Activated naive CD8-positive, alpha-beta T cell treated with anti-CD3 and anti-CD28 coated beads, Interleukin-2, amount 50 U/mL, for 24 hours (primary cell): ENCODE data around the gene TGM1.
A peak's percentile ranks its signal among the peaks of the same experiment; 100 is the strongest.
"Not testable (repeated sequence)": the region's sequence is repeated elsewhere in the genome, so short reads cannot be mapped to it uniquely, and the experiment has no call there.

Source experiments
- ATAC-seq: fragments of 150-1000 bp; cut with Tn5 transposase; one replicate; pipeline ENCODE4 v1.10.0; 2021
- DNase-seq: peaks from one replicate; pipeline ENCODE4 v3.0.0; 2021
- H3K27ac Mint-ChIP-seq: one replicate; pipeline ENCODE4 v1.8.0; 2021; ENCODE audit warnings: mild to moderate bottlenecking, mixed read lengths
- H3K27me3 Mint-ChIP-seq: one replicate; pipeline ENCODE4 v1.8.0; 2021; ENCODE audit warnings: mixed read lengths
- H3K36me3 Mint-ChIP-seq: one replicate; pipeline ENCODE4 v1.8.0; 2021; ENCODE audit warnings: low read depth, mixed read lengths
- H3K4me1 Mint-ChIP-seq: one replicate; pipeline ENCODE4 v1.8.0; 2021; ENCODE audit warnings: mixed read lengths
- H3K4me3 Mint-ChIP-seq: one replicate; pipeline ENCODE4 v1.8.0; 2021; ENCODE audit warnings: mild to moderate bottlenecking, moderate library complexity, mixed read lengths
- H3K9me3 Mint-ChIP-seq: one replicate; pipeline ENCODE4 v1.8.0; 2021; ENCODE audit warnings: mixed read lengths

TGM1 gene

DNA sequence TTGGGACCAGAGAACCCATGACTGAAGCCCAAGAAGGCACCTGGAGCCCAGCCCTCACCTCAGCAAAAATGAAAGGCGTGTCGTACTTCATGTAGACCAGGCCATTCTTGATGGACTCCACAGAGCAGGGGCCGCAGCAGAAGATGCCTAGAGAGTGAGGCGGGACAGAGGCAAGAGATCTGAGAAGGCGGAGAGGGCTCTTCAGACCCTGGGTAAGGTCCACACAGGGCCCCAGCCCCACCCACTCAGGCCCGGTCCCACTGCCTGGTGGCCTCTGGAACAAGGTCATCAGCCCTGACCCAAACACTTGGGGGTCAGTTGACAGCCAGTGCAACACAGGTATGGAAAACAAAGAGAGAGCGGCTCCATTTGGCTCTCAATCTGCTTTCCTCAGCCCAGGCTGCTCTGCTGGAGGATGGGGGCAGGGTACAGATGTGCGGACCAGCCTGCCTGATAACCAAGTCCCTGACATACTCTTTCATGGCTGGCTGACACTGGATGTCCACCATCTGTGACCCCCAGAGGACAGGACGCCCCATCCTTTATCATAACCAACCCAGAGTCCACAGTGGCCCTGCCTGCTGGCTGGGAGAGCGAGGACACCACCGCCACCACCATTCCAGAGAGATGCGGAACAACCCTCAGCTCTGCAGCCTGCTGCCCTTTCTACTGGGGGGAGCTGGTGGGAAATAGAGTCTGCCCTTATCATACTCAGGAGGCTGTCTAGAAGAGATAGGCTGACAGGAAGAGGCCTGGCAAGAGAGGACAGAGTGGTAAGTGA is 6.9 kb downstream of the TGM1 start:
- Mint-ChIP-seq H3K9me3 (no peaks in the 10 kb centered on the region), H3K4me3 (no peak overlapping the region), H3K27ac (no peak overlapping the region), H3K4me1 (peaks cover 5% of the 10 kb centered on the region), H3K27me3 (no peaks in the 10 kb centered on the region), H3K36me3 (peaks cover 1% of the 10 kb centered on the region)
- DNase-seq (no peak), ATAC-seq (no peak)

- no peak overlapping the region for H3K27ac Mint-ChIP-seq
- H3K4me3 Mint-ChIP-seq = no peak overlapping the region
- no peaks in the 10 kb centered on the region for H3K27me3 Mint-ChIP-seq
- no peaks in the 10 kb centered on the region for H3K36me3 Mint-ChIP-seq
- H3K4me1 Mint-ChIP-seq = peaks cover 6% of the 10 kb centered on the region
- DNase-seq = no peak
- H3K9me3 Mint-ChIP-seq = no peaks in the 10 kb centered on the region
- no peak for ATAC-seq
Measured at GRCh38 chr14:24255438-24255837, 7.5 kb downstream of the TGM1 start.

DNA sequence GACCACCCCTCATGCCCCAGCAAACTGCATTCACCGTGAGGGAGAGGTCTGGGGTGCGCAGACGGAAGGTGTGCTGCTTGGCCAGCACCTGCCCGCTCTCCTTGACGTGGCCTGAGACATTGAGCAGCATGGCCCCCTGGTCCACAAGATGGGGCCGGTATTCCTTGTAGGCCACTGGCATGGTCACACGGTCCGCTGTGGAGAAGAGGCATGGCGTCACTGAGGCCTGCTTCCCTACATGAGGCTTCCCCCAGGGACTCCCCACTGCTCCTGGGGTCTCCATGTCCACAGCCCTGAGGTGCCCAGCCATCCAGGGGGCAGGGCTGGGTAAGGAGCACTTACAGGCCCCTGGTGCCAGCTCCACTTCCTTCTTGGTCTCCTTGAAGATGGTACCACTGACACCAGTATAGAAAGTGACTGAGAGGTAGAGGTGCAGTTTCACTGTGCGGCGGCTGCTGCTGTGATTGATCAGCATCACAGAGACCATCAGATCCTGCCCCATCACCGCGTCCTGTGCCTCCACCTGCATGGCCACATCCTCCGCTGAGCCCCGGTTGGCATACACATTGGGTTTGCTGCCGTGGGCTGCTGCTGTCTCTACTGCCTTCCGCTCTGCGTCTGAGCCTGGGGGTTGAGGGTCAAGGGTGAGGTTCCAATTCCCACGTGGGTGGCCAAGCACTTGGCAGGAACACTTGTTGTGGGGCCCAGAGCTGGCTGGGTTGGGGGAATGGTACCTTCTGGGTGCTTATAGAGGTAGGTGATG is 8.2 kb downstream of the TGM1 start:
- ATAC-seq (no peak), DNase-seq (no peak)
- no peak overlapping the region for H3K27ac Mint-ChIP-seq
- no peaks in the 10 kb centered on the region for H3K36me3 Mint-ChIP-seq
- no peaks in the 10 kb centered on the region for H3K27me3 Mint-ChIP-seq
- peaks cover 10% of the 10 kb centered on the region for H3K4me1 Mint-ChIP-seq
- no peak overlapping the region for H3K4me3 Mint-ChIP-seq
- H3K9me3 Mint-ChIP-seq = no peaks in the 10 kb centered on the region

DNA sequence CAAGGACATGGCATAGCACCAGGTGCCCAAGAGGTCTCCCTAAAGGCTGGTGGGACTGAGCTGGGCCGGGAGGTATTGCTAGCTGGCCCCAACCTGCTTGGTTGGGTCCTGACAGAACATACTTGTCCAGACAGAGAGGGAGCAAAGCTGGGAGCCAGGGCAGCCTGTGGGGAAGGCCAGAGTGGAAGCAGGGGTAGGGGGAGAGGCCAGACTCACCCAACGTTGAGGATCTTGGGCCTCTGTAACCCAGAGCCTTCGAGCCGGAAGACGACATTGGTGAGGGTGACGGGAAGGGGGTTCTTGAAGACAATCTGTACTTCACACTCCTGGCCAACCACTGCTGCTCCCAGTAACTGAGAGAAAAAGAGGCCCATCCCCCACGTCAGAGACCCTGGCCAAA is 9.0 kb downstream of the TGM1 start:
- DNase-seq (no peak), ATAC-seq (no peak)
- no peak overlapping the region for H3K4me3 Mint-ChIP-seq
- H3K9me3 Mint-ChIP-seq = no peaks in the 10 kb centered on the region
- H3K4me1 Mint-ChIP-seq = peaks cover 13% of the 10 kb centered on the region
- no peaks in the 10 kb centered on the region for H3K27me3 Mint-ChIP-seq
- no peak overlapping the region for H3K27ac Mint-ChIP-seq
- H3K36me3 Mint-ChIP-seq = no peaks in the 10 kb centered on the region

GRCh38 chr14:24252289-24253124 is 10.5 kb downstream of the TGM1 start:
- Mint-ChIP-seq H3K27ac (no peak overlapping the region), H3K36me3 (no peaks in the 10 kb centered on the region), H3K4me3 (no peak overlapping the region), H3K9me3 (no peaks in the 10 kb centered on the region), H3K4me1 (peaks cover 24% of the 10 kb centered on the region), H3K27me3 (no peaks in the 10 kb centered on the region)
- DNase-seq (no peak), ATAC-seq (no peak)

DNA sequence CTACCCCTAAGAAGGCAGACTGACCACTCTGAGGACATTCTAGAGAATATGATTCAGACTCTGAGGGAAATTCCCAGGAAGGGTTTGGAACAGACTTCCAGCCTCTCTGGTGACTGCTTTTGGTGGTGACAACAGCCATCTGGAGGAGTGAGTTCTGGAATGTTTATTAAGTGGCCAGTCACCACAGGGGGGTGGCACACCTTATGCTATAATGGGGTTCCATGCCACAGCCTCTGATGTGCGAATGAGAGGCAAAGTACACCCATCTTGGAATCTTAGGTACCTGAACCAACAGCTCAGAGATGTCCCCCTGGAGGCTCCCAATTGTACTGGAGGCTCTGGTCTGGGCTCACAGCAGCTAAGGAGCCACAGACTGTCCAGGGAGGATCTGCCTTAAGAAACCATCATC is 11.1 kb downstream of the TGM1 start:
- H3K4me1 Mint-ChIP-seq = peaks cover 30% of the 10 kb centered on the region
- H3K9me3 Mint-ChIP-seq = no peaks in the 10 kb centered on the region
- no peaks in the 10 kb centered on the region for H3K36me3 Mint-ChIP-seq
- DNase-seq (no peak), ATAC-seq (no peak)
- H3K27me3 Mint-ChIP-seq = no peaks in the 10 kb centered on the region
- no peak overlapping the region for H3K27ac Mint-ChIP-seq
- H3K4me3 Mint-ChIP-seq = no peak overlapping the region

DNA sequence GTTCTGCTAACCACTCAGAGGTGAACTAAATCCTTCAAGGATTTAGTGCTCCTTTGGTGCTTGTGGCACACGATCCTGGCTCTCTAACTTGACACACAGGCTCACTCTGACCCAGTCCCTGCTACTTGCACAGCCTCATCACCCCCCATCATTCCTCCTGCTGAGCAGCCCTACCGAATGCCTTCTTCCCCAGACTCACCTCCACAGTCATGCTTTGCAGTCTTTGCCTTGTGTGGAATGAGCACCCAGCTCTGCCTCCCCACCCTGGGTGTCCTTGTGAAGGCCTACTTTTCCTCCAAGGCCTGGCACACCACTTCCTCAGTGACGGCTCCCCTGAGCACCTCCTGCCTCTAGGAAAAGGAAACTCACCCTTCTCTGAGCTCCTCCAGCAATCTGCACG is 12.6 kb downstream of the TGM1 start:
- Mint-ChIP-seq H3K27me3 (no peaks in the 10 kb centered on the region), H3K27ac (peak overlapping the region; percentile 9), H3K4me3 (no peak overlapping the region), H3K36me3 (no peaks in the 10 kb centered on the region), H3K4me1 (peaks cover 37% of the 10 kb centered on the region), H3K9me3 (no peaks in the 10 kb centered on the region)
- DNase-seq (no peak), ATAC-seq (no peak)

DNA sequence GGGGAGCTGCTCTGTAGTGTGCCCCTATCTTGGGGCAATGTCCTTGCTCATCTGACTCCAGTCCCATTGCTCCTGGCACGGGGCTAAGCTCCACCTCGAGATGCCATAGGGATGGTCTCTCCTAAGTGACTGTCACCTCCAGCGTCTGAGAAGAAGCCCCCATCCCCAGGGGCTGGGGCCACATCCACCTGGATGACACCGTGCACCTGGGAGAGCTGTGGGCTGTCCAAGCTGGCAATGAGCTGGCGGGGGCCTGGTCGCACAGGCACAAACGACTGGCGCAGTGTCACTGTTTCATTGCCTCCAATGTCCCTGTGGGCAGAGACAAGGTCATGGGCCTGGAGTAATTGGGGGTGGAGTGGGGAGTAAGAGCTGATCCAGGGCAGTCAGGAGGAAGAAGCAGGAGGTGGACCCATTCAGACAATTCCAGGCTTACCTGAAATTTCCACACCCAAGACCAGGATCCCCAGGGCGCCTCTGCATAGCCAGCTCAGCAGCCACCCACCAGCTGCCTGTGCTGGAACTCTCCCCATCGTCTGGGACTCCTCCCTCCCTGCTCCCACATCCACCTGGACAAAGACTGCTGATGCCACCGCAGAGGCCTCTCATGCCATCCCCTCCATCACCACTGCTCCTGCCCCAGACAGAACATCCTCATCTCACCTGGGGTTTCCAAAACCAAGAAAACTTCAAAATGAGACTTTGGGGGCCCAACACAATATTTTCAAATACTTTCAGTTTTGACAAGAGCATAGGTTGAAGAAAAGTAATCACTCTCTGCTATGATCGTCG is 13.6 kb downstream of the TGM1 start:
- H3K9me3 Mint-ChIP-seq = no peaks in the 10 kb centered on the region
- H3K27me3 Mint-ChIP-seq = no peaks in the 10 kb centered on the region
- no peak overlapping the region for H3K27ac Mint-ChIP-seq
- H3K4me1 Mint-ChIP-seq = peaks cover 40% of the 10 kb centered on the region
- DNase-seq = no peak
- no peaks in the 10 kb centered on the region for H3K36me3 Mint-ChIP-seq
- no peak for ATAC-seq
- H3K4me3 Mint-ChIP-seq = no peak overlapping the region

GRCh38 chr14:24247422-24247821 is 15.6 kb downstream of the TGM1 start:
- Mint-ChIP-seq H3K27me3 (no peaks in the 10 kb centered on the region), H3K4me1 (peaks cover 53% of the 10 kb centered on the region), H3K27ac (peak overlapping the region; percentile 72), H3K36me3 (no peaks in the 10 kb centered on the region), H3K4me3 (peak overlapping the region; percentile 53), H3K9me3 (no peaks in the 10 kb centered on the region)
- DNase-seq (no peak), ATAC-seq (no peak)

- Mint-ChIP-seq H3K36me3 (peaks cover 2% of the 10 kb centered on the region), H3K27ac (peak overlapping the region; percentile 91), H3K27me3 (no peaks in the 10 kb centered on the region), H3K4me1 (peaks cover 57% of the 10 kb centered on the region), H3K4me3 (peak overlapping the region; percentile 69), H3K9me3 (no peaks in the 10 kb centered on the region)
- no peak for DNase-seq
- peak; percentile 34 for ATAC-seq
Measured at GRCh38 chr14:24246765-24247212, 16.2 kb downstream of the TGM1 start.

- not testable (repeated sequence) for H3K9me3 Mint-ChIP-seq, H3K4me3 Mint-ChIP-seq, H3K27ac Mint-ChIP-seq, DNase-seq, ATAC-seq, H3K27me3 Mint-ChIP-seq, H3K36me3 Mint-ChIP-seq
- H3K4me1 Mint-ChIP-seq = peaks cover 65% of the 10 kb centered on the region
Measured at GRCh38 chr14:24245350-24245749, 17.6 kb downstream of the TGM1 start.

- Mint-ChIP-seq H3K9me3 (no peaks in the 10 kb centered on the region), H3K36me3 (peaks cover 17% of the 10 kb centered on the region), H3K4me1 (peaks cover 76% of the 10 kb centered on the region), H3K27ac (peak overlapping the region; percentile 97), H3K27me3 (no peaks in the 10 kb centered on the region), H3K4me3 (peak overlapping the region; percentile 90)
- DNase-seq (no peak), ATAC-seq (no peak)
Measured at GRCh38 chr14:24243336-24243836, 19.6 kb downstream of the TGM1 start.

GRCh38 chr14:24241829-24242443 is 21.0 kb downstream of the TGM1 start:
- DNase-seq (peak; percentile 93), ATAC-seq (peak; percentile 82)
- Mint-ChIP-seq H3K27me3 (no peaks in the 10 kb centered on the region), H3K9me3 (no peaks in the 10 kb centered on the region), H3K36me3 (peaks cover 31% of the 10 kb centered on the region), H3K4me3 (peak overlapping the region; percentile 90), H3K4me1 (peaks cover 68% of the 10 kb centered on the region), H3K27ac (peak overlapping the region; percentile 97)
